HG02885 (cell line): ENCODE results near the gene NNT.

Source experiments
- ATAC-seq: cut with Tn5 transposase; IDR thresholded peaks from one replicate; pipeline ENCODE4 v1.9.1; 2021; ENCODE audit warnings: mild to moderate bottlenecking; ENCODE audit not compliant: unreplicated experiment, poor library complexity

The NNT gene

DNA sequence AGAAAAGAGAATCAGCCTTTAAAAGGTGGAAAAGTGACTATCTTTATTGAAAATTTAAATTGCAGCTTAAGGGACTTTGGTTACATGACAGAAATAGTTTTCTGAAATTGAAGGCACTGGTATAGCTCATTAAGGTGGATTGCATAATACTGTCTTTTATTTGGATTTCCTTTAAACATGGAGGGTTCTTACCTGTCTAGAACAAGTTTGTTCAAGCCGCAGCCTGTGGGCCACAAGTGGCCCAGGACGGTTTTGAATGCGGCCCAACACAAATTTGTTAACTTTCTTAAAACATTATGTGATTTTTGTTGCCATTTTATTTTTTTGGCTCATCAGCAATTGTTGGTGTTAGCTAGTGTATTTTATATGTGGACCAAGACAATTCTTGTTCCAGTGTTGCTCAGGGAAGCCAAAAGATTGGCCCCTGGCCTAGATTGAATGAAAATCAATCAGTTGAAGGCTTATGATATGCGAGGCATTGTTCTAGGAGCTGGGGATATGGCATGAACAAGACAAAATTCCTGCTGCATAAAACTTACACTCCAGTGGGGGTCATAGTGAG is 18.0 kb downstream of the NNT start:
- ATAC-seq = no peak

GRCh38 chr5:43622074-43622473 is 19.1 kb downstream of the NNT start:
- no peak for ATAC-seq

DNA sequence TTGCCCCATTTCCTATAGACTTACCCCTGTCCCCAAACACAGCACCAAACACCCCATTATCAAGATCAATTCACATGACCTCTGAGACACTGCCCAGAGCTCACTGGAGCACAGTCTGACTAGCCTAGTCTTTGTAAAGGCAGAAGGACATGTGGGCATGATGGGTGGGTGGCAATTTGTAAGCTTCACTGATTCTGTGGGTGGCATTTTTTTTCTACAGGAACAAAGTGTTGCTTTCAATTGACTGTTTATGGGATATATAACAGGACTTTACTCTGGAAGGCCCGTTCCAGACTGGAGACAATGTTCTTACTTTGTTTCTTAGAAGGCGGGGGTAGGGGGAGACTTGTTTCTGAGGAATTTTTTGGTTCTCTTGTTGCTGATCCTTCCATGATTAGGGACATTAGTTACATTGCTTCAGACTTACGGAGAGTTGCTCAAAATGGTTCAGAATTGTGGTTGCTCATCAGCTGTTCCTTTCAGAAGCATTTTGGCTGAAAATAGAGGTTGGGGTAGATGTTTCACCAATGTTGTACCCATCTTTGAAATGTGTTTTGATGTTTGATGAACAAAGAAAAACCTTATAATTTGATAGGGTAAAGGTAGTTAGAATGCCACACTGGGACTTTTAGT is 20.2 kb downstream of the NNT start:
- no peak for ATAC-seq

DNA sequence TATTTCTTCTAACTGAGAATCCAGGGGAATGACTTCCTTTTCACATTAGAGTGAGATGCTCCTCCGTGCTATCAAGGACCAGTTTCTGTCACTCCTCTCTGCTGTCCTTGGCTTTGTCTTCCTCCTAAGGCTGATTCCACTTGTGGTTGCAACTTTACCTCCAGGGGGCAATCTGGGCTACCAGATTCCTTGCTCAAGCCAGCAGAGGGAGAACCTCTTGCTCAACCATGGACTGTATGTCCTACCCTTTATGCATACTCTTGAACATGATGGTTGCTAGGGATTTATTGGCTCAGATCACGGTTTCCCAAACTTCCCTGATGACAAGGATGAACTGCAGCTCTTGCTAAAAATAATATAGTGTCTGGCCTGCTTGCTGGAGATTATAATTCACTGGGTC is 24.0 kb downstream of the NNT start:
- peak; percentile 32 for ATAC-seq

DNA sequence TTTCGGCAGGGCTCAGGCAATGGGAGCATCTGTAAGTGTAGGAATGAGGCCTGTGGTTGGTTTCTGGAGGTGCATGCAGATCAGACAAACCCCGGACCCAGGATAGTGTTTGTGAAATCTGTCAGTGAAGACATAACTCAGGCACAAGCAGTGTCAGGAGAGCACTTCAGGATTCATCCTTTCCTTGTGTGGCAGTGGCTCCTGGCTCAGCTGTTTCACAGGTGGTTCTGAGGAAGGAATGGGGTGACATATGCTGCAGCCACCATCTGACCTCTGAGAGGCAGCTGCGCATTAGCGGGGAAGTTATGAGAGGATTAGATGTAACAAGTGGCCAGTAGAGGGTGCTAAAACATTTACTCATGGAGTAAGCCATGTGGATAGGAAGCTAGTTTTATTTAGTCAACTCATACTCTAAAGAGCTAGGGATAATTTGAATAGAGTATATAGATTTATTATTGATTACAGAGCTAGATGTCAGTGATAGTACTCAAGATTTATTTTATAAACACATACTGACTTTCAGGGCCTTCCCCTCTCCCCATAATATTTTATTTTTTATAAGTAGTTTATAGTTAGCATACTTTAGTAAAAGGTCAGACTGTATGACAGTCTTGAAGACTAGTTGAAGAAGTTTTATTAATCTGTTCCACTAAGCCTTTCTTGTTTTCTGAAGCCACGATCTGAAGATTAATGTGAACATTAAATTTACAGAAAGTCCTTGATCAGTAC is 28.4 kb downstream of the NNT start:
- ATAC-seq = peak; percentile 100

GRCh38 chr5:43634621-43635020 is 31.6 kb downstream of the NNT start:
- no peak for ATAC-seq

DNA sequence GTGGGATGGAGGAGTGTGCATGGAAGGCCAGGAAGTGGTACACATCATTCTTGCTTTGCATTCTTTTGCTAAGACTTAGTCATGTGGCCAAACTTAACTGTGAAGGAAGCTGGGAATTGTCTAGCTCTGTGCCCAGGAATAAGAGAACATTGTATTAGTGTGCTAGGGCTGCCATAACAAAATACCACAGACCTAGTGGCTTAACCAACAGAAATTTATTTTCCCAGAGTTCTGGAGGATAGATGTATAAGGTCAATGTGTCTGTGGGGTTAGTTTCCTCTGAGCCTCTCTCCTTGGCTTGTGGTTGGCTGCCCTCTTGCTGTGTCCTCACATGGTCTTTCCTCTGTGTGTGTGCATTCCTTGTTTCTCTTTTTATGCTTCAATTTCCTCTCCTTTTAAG is 32.4 kb downstream of the NNT start:
- ATAC-seq = no peak

DNA sequence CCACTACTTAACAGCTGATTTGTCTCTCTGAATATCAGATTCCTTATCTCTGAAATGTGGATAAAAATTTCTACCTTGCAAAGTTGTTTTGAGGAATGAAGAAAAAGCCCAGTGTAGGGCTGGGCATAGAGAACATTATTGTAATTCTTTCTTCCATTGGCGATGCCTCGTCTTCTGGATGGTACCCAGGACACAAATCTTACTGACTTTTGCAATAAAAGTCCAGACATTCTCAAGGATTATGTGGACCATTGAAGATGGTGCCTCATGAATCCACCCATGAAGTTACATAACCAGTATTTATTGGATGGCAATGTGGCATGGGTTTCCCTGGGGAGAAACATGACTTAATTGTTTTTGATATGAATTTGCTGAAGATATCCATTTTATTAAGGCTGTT is 33.1 kb downstream of the NNT start:
- no peak for ATAC-seq

GRCh38 chr5:43637416-43637815 is 34.4 kb downstream of the NNT start:
- ATAC-seq = no peak

GRCh38 chr5:43638107-43638506 is 35.1 kb downstream of the NNT start:
- ATAC-seq = no peak

- no peak for ATAC-seq
Measured at GRCh38 chr5:43638546-43638945, 35.6 kb downstream of the NNT start.

DNA sequence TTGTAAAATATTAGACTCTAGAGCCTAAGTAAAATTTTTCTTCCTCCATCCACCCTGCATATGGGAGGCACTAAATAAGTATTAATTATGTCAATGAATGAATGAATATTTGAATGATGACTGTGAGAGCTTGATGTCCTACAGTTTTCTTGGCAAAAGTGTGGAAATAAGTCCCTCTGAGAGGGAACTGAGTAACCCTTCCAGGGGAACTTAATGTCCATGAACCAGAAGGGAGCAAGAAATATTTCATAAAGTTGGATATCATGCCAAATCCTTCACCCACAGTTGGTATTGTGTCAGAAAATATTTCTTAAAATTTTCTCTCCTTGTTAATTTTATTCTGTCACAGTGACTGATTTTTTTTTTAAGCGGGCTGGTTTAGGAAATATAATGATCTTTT is 36.6 kb downstream of the NNT start:
- no peak for ATAC-seq

DNA sequence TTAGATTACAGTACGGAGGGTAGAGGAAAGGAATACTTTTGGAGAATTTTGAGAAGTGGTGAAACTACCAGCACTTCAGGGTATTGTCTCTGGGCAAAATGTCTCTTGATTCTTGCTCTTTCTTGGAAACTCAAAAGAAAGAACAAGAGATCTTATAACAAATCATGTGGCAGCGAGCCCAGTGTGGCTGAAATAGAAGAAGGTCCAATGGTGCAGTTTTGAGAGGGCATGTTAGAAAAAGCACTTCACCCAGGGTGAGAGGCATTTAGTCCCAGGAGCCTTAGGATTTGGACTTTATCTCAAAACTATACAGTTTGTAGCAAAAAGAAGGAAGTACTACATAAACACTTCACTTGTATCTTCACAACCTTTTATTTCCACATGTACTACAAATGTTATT is 39.4 kb downstream of the NNT start:
- ATAC-seq = no peak

DNA sequence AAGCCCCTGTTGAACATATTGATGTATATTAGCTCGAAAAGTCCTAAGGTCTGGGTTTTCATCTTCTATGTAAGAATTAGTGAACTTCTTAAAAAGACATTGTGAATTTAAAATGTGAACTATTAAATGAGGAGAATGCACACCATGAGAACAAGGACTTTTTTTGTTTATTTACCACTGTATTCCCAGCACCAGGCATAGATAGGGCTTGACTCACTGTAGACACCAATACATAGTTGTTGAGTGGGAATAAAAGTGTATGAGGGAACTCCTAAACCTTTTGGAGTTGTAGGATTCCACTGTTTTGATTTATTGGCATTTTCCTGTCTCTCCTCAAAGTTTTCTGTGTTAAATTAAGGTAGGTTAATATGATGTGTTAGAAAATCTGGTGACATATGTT is 40.3 kb downstream of the NNT start:
- ATAC-seq = no peak

GRCh38 chr5:43643750-43644149 is 40.8 kb downstream of the NNT start:
- ATAC-seq = no peak

DNA sequence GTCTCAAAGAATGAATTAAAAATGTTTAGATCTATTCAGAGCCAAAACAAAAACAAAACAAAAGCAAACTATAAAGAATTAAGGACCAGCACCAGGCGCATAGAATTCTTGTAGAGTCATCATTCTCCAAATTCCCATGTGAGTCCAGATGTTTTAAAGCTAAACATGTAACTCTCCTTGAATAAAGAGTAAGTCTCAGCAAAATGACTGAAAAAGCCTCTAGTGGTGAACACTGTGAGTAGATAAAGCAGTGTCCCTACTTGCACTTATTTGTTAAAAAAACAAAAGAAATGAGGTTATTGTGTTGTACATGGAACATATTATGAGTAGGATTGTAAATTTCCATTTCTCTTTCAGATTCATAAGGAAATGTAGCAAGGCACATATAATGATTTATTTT is 44.0 kb downstream of the NNT start:
- ATAC-seq = no peak

DNA sequence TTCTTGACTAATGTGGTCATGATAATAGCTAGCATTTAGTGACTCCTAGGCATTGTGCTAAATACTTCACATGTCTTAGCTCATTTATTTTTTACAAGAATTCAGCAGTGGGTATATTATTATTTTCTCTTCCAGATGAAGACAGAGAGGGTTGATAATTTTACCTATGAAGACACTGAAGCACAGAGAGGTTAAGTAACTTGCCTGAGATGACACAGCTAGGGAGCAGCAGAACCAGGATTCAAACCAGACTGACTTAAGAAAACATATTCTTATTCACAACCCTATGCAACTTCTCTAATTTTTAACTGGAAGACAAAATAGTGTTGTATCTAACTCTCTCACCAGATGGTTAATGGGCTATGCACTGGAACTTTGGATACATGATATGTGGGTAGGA is 44.8 kb downstream of the NNT start:
- no peak for ATAC-seq

DNA sequence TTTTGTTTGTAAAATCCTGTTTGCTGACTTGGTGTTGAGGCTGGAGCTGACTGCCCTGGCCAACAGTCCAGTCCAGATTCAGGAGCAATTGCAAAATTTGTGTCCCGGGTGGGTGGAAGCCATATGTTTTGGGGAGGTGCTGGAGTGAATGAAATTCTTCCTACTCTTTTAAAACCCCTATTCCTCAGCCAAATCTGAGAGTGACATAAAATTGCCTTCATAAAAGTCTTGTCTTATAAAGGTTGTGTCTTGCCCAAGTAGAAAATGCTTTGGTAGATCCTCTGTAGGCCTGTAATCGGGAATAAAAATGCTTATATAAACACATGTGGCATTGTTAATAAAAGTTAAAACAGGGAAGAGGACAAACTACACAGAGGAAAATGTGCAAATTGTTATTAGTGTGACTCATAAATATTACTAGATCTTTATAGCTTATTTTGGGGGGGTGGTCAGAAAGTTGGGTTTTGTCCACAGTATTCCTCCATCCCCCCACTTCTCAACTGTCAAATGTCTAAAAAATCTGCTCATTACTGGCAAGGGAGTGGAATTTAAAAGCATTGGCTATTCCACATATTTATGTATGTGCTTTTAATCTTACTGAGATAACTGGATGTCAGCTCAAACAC is 45.6 kb downstream of the NNT start:
- no peak for ATAC-seq

DNA sequence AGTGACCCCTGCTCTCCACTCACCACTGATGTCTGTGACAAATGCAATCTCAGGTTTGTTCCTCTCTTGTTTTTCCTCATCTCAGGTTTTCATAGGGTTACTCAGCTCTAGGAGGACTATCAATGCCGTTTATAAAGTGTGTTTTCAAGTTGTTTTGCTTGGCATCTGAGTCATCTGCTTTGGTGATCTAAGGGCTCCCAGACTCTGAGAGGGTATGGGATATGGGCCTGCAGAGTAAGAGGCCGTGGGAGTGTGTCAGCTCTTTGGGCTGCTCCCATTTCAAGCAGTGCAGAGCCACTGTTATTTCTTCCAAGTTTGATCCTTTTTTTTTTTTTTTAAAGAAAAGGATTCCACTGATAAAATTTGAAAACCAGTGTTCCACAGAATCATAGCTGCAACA is 46.3 kb downstream of the NNT start:
- no peak for ATAC-seq

GRCh38 chr5:43652537-43653302 is 49.7 kb downstream of the NNT start:
- no peak for ATAC-seq

- no peak for ATAC-seq
Measured at GRCh38 chr5:43658509-43658908, 55.5 kb downstream of the NNT start.
